ENCODE data around the gene PGLYRP1.

Gene PGLYRP1

DNA sequence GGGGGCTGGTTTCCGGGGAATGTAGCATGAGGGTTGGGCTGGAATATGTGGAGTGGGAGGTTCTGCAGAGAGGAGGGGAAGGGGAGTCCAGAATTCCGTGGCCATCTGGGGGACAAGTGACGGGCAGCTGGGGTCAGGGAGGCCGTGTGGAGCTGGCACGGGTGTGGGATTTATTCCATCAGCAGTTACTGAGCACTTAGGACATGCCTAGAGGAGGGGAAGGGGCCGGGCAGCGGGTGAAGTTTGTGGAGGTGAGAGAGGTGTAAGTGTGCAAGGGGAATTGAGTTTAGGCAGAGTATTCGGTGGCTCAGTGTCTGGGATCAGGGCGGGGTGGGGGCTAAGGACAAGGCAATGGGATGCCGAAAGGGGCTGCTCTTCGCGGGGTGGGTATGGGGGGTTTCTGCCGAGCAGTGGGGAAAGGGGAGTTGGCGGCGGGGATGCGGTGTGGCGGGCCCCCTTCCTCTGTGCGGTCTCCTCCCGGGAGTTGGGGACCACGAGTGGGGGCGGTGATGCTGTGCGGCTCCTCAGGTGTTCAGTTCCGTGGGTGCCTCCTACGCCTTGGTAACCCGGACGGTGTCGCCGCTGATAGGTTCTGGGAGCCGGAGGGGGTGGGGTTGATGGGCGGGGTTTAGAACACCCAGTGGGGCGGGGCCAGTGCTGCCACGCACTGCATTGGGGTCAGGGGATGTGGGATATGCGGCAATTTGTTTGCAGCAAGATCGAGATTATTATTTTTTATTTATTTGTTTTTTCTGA lies 22.2 kb downstream of the PGLYRP1 start:
- DNase-seq (ENCODE audit: low spot score), result no peak

GRCh38 chr19:45999653-46000121 lies 23.2 kb downstream of the PGLYRP1 start:
- DNase-seq (ENCODE audit: low spot score), result no peak

GRCh38 chr19:45998834-45999233 lies 24.0 kb downstream of the PGLYRP1 start:
- no peak for DNase-seq (ENCODE audit: low spot score)

DNA sequence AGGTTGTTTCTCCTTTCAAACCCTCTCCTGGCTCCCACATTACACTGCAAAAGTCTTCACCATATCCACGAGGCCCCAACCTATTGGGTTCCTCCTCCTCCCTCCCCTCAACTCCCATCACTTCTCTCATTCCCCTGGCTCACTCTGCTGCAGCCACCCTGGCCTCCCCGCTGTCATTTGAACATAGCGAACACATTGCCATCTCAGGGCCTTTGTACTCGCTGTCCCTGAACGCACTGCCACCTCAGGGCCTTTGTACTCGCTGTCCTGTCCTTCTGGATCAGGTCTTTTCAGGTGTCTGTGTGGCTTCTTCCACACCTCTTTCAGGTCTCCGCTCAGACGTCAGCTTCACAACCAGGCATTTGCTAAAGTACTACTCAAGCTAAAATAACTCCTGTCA lies 25.9 kb downstream of the PGLYRP1 start:
- no peak for DNase-seq (ENCODE audit: low spot score)

- DNase-seq (ENCODE audit: low spot score), result no peak
These were observed 27.0 kb downstream of the PGLYRP1 start for GRCh38 chr19:45995715-45996385.

DNA sequence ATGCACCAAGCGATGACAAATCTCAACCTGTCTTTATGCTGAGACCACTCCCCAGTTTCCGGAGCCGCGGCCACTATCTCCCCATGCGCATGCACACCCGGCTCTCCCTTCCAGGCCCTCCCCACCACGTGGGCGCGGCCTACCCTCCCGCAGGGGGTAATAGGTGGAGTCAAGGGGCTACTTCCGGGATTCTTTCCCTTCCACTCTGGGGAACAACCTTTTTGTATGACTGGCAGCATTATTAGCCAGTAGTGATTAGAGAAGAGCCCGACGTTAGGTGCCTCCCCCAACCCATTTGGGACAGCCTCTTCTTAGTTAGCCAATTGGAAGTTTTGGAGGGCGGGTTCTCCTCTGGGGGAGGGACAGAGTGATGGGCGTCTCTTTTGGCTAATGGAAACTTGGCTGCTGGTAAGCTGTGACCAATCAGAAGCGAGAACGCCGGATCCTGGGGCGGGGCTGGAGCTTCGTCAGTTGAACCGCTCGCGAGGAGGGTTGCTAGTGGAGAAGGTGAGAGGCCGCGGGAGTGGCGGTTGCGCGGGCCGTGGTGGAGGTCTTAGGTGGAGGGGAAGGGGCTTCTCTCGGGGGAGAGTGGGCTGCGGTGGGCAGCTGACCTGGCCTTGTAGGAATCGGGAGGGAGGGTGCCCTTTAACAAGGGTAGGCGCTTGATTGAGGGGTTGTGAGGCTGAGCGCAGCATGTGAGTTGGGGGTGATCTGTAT lies 27.7 kb downstream of the PGLYRP1 start, which contains the start of gene CCDC61:
Gene CCDC61, plus strand, starts transcription at position 470 of the 717 bp plus-strand sequence. CDS start 7,552 bp downstream, outside the sequence.
- peak; percentile 95 for DNase-seq (ENCODE audit: low spot score)

DNA sequence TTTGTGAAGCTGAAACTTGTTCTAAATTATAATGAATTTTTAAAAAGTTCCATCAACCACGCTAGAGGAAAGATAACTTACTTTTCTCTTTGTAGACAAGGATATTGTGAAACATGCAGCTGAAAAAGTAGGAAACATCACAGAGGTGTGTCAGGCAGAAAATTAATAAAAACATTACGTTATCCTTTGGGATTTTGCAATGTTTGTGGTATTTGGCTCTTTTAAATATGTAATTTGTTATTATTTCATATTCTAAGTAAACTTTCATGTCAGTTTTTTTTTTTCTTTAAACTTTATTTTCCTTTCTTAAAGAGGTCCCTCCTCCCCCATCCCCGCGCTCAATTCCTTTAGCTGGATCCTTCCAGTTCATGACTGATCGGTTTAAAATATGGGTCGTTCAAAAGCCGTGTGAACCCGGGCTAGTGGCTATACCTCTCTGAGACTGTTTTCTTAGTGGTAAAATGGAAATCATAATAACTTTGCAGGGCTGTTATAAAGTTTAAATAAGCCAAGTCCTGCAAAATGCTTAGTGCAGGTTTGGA lies 28.3 kb downstream of the PGLYRP1 start:
- DNase-seq (ENCODE audit: low spot score), result no peak

- no peak for DNase-seq (ENCODE audit: low spot score)
These were observed 32.6 kb downstream of the PGLYRP1 start for GRCh38 chr19:45990113-45990728.

- no peak for DNase-seq (ENCODE audit: low spot score)
These were observed 37.5 kb downstream of the PGLYRP1 start for GRCh38 chr19:45985321-45985720.

GRCh38 chr19:45981350-45981749 lies 41.5 kb downstream of the PGLYRP1 start:
- DNase-seq (ENCODE audit: low spot score), result no peak

DNA sequence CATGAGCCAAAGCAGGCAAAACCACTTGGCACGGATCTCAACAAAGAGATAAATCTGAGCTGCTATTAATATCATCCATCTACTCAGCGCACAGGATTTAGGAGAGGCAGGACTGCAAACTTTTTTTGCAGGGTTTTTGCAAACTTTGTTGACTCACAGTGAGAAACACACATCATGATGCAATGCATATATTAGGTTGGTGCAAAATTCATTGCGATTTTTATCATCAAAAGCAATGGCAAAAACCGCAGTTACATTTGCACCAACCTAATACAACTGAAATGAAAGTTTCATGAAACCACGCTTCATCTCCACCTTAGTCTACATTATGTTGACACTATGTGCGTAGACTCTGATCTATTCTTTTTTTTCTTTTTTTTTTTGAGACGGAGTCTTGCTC lies 44.7 kb downstream of the PGLYRP1 start:
- DNase-seq (ENCODE audit: low spot score), result no peak

GRCh38 chr19:45976178-45976577 lies 46.7 kb downstream of the PGLYRP1 start:
- no peak for DNase-seq (ENCODE audit: low spot score)

DNA sequence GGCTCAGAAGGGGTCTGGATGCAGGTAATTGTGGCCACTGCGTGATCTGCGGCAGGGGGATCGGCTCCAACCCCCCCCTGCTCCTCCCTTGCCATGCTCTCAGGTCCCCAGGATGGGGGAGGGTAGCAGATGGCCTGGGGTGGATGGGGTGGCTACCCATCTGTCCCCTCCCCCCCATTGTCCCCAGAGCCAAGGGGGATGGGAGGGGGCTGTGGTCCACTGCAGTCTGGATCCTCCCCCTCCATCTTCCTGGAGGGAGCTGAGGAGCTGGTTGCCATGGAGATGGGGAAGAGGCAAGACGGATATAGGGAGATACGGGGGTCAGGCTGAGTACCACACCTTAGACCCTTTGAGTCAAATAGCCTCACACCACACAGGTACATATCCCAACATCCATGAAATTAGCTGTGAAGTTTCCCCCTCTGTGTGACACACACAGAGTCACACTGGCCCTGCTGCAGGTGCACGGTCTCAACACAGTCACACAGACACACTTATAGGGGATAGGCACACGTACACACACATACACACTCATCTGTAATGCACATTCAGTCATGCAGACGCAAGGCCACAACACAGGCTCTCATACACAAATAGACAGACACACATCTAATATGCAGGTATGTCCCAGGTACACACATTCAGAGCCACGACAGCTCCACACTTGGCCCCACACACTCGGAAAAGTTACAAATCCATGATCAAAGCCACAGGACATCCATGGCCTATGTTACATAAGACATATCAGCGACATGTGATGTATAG lies 47.4 kb downstream of the PGLYRP1 start:
- no peak for DNase-seq (ENCODE audit: low spot score)

- DNase-seq (ENCODE audit: low spot score), result no peak
These were observed 49.1 kb downstream of the PGLYRP1 start, which contains the start of gene NOVA2 for GRCh38 chr19:45973553-45974338. NOVA2 (minus strand) TSS chr19:45973865; CDS start chr19:45973351, 514 bp downstream.

DNA sequence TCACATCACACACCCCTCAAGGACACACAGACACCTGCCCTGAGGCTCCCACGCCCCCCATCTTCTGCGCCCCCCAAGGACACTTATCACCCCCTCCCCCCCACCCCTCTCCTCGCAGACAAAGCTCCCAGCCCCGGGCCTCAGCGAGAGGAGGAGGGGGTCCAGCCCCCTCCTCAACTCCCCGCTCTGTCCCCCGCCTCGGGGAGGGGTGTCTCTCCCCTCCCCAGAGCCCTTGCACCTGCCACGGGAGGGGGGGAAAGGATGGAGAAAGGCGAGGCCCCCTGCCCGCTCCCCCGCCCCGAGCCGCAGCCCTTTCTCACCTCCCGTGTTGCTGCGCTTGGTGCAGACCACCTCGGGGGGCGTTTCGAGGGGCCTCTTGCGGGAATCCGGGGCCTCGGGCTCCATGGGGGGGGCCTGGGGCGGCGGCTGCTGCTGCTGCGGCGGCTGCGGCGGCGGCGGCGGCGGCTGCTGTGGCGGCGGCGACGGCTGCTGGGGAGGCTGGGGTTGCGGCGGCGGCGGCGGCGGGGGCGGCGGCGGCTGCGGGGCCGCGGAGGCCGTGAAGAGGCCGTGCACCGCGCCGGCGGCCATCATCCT lies 49.8 kb downstream of the PGLYRP1 start:
- DNase-seq (ENCODE audit: low spot score), result no peak

GRCh38 chr19:45972081-45972946 lies 50.5 kb downstream of the PGLYRP1 start:
- DNase-seq (ENCODE audit: low spot score), result no peak

GRCh38 chr19:45971260-45971902 lies 51.5 kb downstream of the PGLYRP1 start:
- DNase-seq (ENCODE audit: low spot score), result no peak

DNA sequence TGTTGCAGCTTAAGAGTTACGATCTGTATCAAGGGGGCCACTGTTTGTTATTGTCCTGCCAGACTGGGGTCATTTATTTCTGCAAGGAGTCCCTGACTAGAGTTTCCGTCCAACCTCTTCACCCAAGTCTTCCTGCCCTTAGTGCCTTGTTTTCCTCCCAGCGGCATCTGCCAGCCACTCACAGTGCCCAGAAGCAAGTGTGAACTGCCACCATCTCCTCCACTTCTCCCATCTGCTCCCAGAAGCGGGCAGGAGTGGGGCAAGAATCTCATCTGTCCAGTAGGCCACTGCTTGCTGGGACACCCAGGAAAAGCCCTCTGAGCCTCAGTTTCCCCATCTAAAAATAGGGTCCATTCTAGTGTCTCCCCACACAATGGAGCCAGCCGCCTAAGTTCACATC lies 53.2 kb downstream of the PGLYRP1 start:
- DNase-seq (ENCODE audit: low spot score), result no peak
